Mucosa of rectum (tissue), 2 donors: ENCODE results near the gene PIP4K2B.

ENCODE experiments used
- H3K27ac ChIP-seq, 2 donors: one replicate each; pipeline ENCODE4 v1.7.0; 2013; ENCODE audit warnings: inconsistent platforms in 2 of 2, low read depth in 2 of 2, low read length in 2 of 2
- H3K27me3 ChIP-seq, 2 donors: one replicate each; pipeline ENCODE4 v1.7.0; 2013; ENCODE audit warnings: low read length in 2 of 2; ENCODE audit not compliant: control insufficient read depth in 2 of 2, insufficient read depth in 2 of 2
- H3K36me3 ChIP-seq, 2 donors: one replicate each; pipeline ENCODE4 v1.7.0; 2013; ENCODE audit warnings: low read length in 2 of 2; ENCODE audit not compliant: control insufficient read depth in 2 of 2, insufficient read depth in 2 of 2
- H3K4me1 ChIP-seq, 2 donors: one replicate each; pipeline ENCODE4 v1.7.0; 2013; ENCODE audit warnings: low read length in 2 of 2, mild to moderate bottlenecking in 1 of 2; ENCODE audit not compliant: control insufficient read depth in 2 of 2, insufficient read depth in 2 of 2
- H3K4me3 ChIP-seq, 2 donors: one replicate each; pipeline ENCODE4 v1.7.0; 2013; ENCODE audit warnings: low read length in 2 of 2
- H3K9ac ChIP-seq, 2 donors: one replicate each; pipeline ENCODE4 v1.7.0; 2013; ENCODE audit warnings: low read length in 2 of 2, low read depth in 1 of 2, mild to moderate bottlenecking in 1 of 2
- H3K9me3 ChIP-seq, 2 donors: one replicate each; pipeline ENCODE4 v1.7.0; 2013; ENCODE audit warnings: low read length in 2 of 2; ENCODE audit not compliant: control insufficient read depth in 2 of 2
- donor health status: healthy.
- donor health status: Normal muscosa, but diverticular disease.

The PIP4K2B gene

DNA sequence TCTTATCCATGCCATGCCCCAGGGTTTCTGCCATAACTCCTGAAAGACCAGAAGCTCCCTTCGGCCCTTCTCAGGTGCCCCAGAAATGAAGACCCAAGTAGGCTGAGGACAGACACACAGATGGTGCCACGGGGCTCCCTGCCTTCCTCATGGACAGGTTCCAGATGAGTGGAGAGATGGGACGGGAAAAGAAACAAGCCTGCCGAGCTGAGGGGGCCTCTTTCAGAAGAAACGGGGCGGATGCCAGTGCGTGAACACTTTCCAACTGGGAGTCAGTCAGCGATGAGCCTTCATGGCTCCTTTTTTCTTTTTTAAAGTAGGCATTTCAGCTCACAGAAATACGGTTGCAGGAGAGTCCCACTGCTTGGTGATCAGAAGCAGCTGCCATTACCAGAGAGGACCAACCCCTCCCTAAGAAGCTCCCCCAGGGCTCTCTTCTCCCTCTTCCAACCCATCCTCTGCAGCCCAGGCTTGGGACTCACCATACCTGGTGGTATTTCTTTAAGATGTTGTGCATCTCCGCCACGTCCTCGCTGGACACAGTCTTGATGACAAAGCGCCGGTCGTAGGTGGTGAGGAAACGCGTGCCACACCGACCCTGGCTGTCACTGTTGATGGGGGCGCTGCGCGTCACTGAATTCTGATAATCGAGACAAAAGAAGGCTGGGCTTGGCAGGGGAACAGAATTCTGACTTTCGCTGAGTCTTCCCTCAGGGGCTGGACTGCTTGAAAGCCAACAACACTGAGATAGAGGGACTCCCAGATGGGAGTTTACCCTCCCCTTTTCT lies 19.2 kb downstream of the PIP4K2B start:
- H3K4me3 ChIP-seq = no peak overlapping the region
- H3K27me3 ChIP-seq = no peaks in the 10 kb centered on the region
- no peak overlapping the region for H3K27ac ChIP-seq
- H3K4me1 ChIP-seq = no peaks in the 10 kb centered on the region
- H3K9me3 ChIP-seq = no peaks in the 10 kb centered on the region
- no peak overlapping the region for H3K9ac ChIP-seq
- peaks cover 75 to 83% of the 10 kb centered on the region in 2 donors for H3K36me3 ChIP-seq

DNA sequence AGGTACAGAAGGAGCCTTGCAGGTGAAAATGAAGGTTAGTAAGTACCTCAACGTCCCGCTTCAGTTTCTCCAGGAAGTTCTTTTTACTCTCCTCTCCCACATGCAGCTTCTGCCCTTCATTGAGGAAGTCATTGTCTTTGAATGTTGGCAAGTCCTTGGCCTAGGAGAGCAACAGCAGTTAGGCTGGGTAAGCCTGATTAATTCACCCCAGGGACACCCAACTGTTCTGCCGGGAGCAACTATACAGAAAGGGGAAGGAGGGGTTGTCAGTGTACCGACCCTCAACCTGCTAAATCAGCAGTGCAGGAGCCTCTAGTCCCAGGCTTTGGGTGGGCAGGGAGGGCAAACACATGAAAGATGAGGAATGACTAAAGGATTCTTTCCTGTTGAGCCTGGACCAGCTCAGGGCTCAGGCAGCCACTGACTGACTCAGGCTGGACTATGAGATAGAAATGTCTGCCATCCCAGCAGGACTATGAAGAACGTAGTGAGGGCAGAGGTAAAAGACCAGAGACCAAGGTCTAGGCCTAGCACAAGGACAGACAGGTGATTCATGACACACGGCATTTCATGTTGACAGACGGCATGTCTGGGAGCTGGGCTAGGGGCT lies 21.6 kb downstream of the PIP4K2B start:
- Histone ChIP-seq H3K4me3 (no peak overlapping the region), H3K27ac (no peak overlapping the region), H3K36me3 (peaks cover 79 to 82% of the 10 kb centered on the region in 2 donors), H3K27me3 (no peaks in the 10 kb centered on the region), H3K9me3 (no peaks in the 10 kb centered on the region), H3K9ac (no peak overlapping the region), H3K4me1 (no peaks in the 10 kb centered on the region)

DNA sequence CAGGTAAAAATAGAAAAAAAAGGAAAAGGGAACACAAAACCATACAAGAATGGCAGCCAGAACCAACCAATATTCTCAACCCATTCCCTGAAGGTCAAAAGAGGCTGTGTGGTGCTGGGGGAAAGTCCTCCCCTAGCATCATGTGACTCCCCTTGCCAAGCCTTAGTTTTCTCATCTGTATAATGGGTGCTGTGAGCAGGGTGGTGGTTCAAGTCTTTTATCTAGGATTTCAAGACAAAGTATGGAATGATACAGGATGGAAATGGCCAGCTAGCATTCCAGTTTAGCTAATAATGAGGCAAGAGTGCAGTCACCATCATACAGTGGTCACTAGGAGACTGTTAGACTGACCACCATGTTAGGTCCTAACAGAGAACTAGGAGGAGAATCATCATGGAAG lies 26.1 kb downstream of the PIP4K2B start:
- Histone ChIP-seq H3K9me3 (no peaks in the 10 kb centered on the region), H3K27ac (no peak overlapping the region), H3K36me3 (peaks cover 67 to 74% of the 10 kb centered on the region in 2 donors), H3K4me3 (no peak overlapping the region), H3K4me1 (no peaks in the 10 kb centered on the region), H3K27me3 (no peaks in the 10 kb centered on the region), H3K9ac (no peak overlapping the region)

DNA sequence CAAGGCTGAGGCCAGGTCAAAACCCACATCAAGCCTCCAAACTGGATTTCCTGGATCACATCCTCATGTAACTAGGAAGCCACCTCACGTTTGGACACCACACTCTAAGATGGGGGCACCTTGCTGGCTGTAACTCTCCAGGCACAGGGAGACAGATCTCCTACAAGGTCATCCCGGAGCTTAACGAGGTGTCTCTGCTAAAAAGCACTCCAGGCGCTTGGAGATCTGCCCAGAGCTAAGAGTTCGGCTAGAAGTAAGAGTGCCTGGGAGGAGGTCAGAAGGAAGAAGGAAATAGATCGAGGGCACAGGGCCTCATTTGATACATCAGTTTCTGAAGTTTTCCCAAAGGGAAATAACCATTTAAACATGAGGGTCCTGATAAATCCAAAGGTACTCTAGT lies 30.9 kb downstream of the PIP4K2B start:
- Histone ChIP-seq H3K36me3 (peaks cover 62 to 83% of the 10 kb centered on the region in 2 donors), H3K4me1 (no peaks in the 10 kb centered on the region), H3K27ac (no peak overlapping the region)

DNA sequence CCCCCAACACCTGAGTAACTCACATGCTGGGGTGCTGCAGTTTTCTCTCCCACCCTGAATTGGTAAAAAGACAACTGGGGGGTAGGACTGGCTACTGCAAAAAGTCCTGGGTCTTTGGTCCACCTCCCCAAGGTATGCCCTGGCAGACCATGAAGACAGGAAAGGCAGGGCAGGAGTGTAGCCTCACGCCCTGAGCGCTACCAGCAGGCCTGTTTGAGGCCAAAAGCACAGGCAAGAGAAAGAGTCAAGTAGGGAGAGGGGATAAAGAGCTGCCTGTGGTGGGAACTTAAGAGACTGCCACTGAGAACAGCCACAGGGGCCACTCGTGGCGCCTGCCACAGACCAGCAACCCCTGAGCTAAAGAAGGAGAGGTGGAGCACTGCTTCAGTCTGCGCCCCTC lies 33.0 kb downstream of the PIP4K2B start:
- no peaks in the 10 kb centered on the region for H3K9me3 ChIP-seq
- H3K36me3 ChIP-seq = peaks cover 64 to 79% of the 10 kb centered on the region in 2 donors
- no peaks in the 10 kb centered on the region for H3K27me3 ChIP-seq
- H3K4me3 ChIP-seq = no peak overlapping the region
- H3K9ac ChIP-seq = no peak overlapping the region
- no peak overlapping the region for H3K27ac ChIP-seq
- no peaks in the 10 kb centered on the region for H3K4me1 ChIP-seq

More for the DNA sequence above, 30.9 kb downstream of the PIP4K2B start:
- no peaks in the 10 kb centered on the region for H3K27me3 ChIP-seq
- H3K9me3 ChIP-seq = no peaks in the 10 kb centered on the region
- H3K9ac ChIP-seq = no peak overlapping the region
- H3K4me3 ChIP-seq = no peak overlapping the region

DNA sequence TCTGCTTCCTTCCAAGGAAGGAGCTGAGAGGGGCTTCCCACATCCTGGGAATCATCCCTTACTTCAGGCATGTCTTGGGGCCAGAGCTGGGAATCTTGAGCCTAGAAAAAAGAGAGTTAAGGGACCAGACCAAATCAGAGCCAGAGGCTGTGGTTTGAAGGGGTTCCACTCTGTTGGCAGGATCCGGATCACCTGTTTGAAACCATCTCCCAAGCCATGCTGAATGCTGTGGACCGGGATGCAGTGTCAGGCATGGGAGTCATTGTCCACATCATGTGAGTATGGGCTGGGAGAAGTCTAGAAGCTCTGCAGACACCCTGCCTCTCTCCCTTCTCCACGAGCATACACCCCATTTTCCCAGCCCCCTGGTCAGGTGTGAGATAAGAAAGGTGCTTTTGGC lies 37.1 kb downstream of the PIP4K2B start:
- peaks cover 51 to 64% of the 10 kb centered on the region in 2 donors for H3K36me3 ChIP-seq
- no peak overlapping the region for H3K27ac ChIP-seq
- H3K27me3 ChIP-seq = no peaks in the 10 kb centered on the region
- H3K9me3 ChIP-seq = no peaks in the 10 kb centered on the region
- H3K9ac ChIP-seq = no peak overlapping the region
- H3K4me3 ChIP-seq = no peak overlapping the region
- no peaks in the 10 kb centered on the region for H3K4me1 ChIP-seq

DNA sequence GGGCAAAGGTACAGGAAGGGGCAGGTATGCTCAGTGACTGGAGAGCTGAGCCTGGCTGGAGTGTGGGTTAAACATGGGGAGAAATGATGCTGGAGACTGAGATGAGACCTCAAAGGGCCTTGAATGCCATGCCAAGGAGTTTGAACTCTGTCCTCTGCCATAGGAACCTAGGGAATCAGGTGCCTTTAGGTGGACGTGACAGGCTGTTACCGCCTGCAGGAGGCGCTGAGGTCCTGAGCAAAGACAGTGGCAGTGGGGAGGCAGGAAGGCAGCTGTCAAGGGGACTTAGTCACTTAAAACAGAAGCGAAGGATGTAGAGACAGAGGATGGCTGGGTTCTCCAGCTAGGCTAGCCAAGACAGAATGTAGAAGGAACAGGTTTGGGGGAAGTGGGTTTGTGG lies 37.7 kb downstream of the PIP4K2B start:
- H3K27me3 ChIP-seq = no peaks in the 10 kb centered on the region
- H3K4me3 ChIP-seq = no peak overlapping the region
- no peak overlapping the region for H3K27ac ChIP-seq
- H3K4me1 ChIP-seq = no peaks in the 10 kb centered on the region
- peaks cover 49 to 66% of the 10 kb centered on the region in 2 donors for H3K36me3 ChIP-seq
- H3K9me3 ChIP-seq = no peaks in the 10 kb centered on the region
- no peak overlapping the region for H3K9ac ChIP-seq

DNA sequence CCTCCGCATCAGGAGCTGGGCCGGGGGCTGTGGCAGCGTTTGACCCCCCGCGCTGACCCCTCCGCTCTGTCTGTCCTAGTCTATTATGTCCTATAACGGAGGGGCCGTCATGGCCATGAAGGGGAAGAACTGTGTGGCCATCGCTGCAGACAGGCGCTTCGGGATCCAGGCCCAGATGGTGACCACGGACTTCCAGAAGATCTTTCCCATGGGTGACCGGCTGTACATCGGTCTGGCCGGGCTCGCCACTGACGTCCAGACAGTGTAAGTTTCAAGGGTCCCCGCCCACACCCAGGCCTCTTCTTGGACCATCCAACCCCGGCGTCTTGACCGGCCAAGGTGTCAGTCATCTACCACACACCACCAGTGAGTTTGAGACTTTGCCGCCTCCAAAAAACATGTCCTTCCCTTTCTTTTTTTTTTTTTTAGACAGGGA lies 46.3 kb downstream of the PIP4K2B start:
- Histone ChIP-seq H3K9ac (peak overlapping the region; percentile 97 to 98), H3K4me1 (peaks cover 40 to 43% of the 10 kb centered on the region in 2 donors), H3K36me3 (peaks cover 13 to 20% of the 10 kb centered on the region in 2 donors), H3K4me3 (peak overlapping the region; percentile 99 to 100), H3K27ac (peak overlapping the region; percentile 81 to 88), H3K27me3 (no peaks in the 10 kb centered on the region), H3K9me3 (no peaks in the 10 kb centered on the region)

DNA sequence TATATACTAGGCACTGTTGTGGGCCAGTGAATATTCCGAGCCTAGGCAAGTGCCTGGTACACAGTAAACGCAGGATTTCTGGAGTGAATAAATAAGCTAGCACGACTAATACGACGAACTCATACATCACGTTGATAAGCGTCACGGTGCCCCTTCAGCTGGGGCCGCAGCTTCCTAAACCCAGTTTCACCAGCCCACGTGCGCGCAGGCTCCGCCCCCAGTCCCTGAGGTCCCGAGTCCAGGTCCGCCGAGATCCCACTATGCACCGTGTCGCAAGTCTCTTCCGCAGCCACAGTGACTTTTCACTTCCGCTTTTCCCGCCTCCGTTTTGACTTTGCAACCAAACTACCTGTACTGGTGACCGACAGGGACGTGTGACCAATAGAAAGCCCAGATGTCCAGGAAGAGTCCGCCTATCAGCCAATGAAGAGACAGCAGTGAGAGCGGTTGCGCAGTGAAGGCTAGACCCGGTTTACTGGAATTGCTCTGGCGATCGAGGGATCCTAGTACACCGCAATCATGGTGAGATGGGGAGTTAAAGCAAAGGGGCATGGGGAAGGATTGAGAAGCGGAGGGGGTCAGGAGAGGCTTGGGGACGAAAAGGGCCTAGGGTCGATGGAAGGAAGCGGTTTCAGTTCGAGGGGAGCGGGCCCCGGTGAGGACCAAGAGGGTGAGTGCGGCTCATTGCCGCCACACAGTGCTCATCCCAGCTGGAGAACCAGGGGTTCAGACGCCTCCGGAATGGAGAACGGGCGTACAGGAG lies 46.9 kb downstream of the PIP4K2B start, which contains the start of gene PSMB3:
TSS of gene PSMB3 (plus strand) at position 434 of the 763 bp plus-strand sequence. CDS start at position 520, 86 bp downstream.
- peak within 1 kb of the TSS; percentile 97 to 98 for H3K9ac ChIP-seq
- H3K4me3 ChIP-seq = peak within 1 kb of the TSS; percentile 99 to 100
- H3K9me3 ChIP-seq = no peaks in the 10 kb centered on the region
- H3K27me3 ChIP-seq = no peaks in the 10 kb centered on the region
- H3K27ac ChIP-seq = peak within 1 kb of the TSS; percentile 81 to 89
- peaks cover 13 to 18% of the 10 kb centered on the region in 2 donors for H3K36me3 ChIP-seq
- H3K4me1 ChIP-seq = peaks cover 40 to 43% of the 10 kb centered on the region in 2 donors
